ENCODE data around the gene NFE2L3. TPM values are rescaled to one million over a fixed set of nuclear protein-coding genes. Genes with fewer than 3 reads are reported as not detected.

Gene NFE2L3
- total RNA-seq (ENCODE audit: unreplicated experiment) = 2.8 TPM
- long read RNA-seq = 0 reads

- Mint-ChIP-seq H3K27ac (ENCODE audit: unreplicated experiment) (peak within 1 kb of the TSS; percentile 64), H3K27me3 (ENCODE audit: unreplicated experiment) (peaks cover 19% of the 10 kb centered on the region), H3K36me3 (ENCODE audit: low read depth, unreplicated experiment) (peaks cover 9% of the 10 kb centered on the region), H3K4me1 (ENCODE audit: unreplicated experiment) (peaks cover 33% of the 10 kb centered on the region), H3K4me3 (ENCODE audit: unreplicated experiment) (peak within 1 kb of the TSS; percentile 89), H3K9me3 (ENCODE audit: unreplicated experiment) (peaks cover 8% of the 10 kb centered on the region)
- DNase-seq (ENCODE audit: low spot score) = peak; percentile 68
- TF ChIP-seq CTCF (IDR thresholded peaks at IDR 0.05; ENCODE audit: unreplicated experiment) = no peak
These were observed at the start of gene NFE2L3 for GRCh38 chr7:26151953-26152781. TSS of gene NFE2L3 (plus strand) at chr7:26152198. CDS start at chr7:26152499, 301 bp downstream.

- TF ChIP-seq CTCF (IDR thresholded peaks at IDR 0.05; ENCODE audit: unreplicated experiment) = no peak
- Mint-ChIP-seq H3K9me3 (ENCODE audit: unreplicated experiment) (no peaks in the 10 kb centered on the region), H3K4me1 (ENCODE audit: unreplicated experiment) (peaks cover 16% of the 10 kb centered on the region), H3K27ac (ENCODE audit: unreplicated experiment) (no peak overlapping the region), H3K4me3 (ENCODE audit: unreplicated experiment) (no peak overlapping the region), H3K27me3 (ENCODE audit: unreplicated experiment) (no peaks in the 10 kb centered on the region), H3K36me3 (ENCODE audit: low read depth, unreplicated experiment) (no peaks in the 10 kb centered on the region)
- no peak for DNase-seq (ENCODE audit: low spot score)
These were observed 48.4 kb upstream of the NFE2L3 start for GRCh38 chr7:26103596-26103995.

- no peaks in the 10 kb centered on the region for H3K27me3 Mint-ChIP-seq (ENCODE audit: unreplicated experiment)
- H3K27ac Mint-ChIP-seq (ENCODE audit: unreplicated experiment) = no peak overlapping the region
- no peak for TF ChIP-seq CTCF (IDR thresholded peaks at IDR 0.05; ENCODE audit: unreplicated experiment)
- H3K36me3 Mint-ChIP-seq (ENCODE audit: low read depth, unreplicated experiment) = no peaks in the 10 kb centered on the region
- no peak for DNase-seq (ENCODE audit: low spot score)
- H3K4me1 Mint-ChIP-seq (ENCODE audit: unreplicated experiment) = peaks cover 16% of the 10 kb centered on the region
- H3K9me3 Mint-ChIP-seq (ENCODE audit: unreplicated experiment) = no peaks in the 10 kb centered on the region
- H3K4me3 Mint-ChIP-seq (ENCODE audit: unreplicated experiment) = no peak overlapping the region
These were observed 46.8 kb upstream of the NFE2L3 start for GRCh38 chr7:26105236-26105635.

GRCh38 chr7:26105931-26106330 lies 46.1 kb upstream of the NFE2L3 start:
- Mint-ChIP-seq H3K27me3 (ENCODE audit: unreplicated experiment) (no peaks in the 10 kb centered on the region), H3K4me1 (ENCODE audit: unreplicated experiment) (peaks cover 12% of the 10 kb centered on the region), H3K36me3 (ENCODE audit: low read depth, unreplicated experiment) (no peaks in the 10 kb centered on the region), H3K27ac (ENCODE audit: unreplicated experiment) (no peak overlapping the region), H3K9me3 (ENCODE audit: unreplicated experiment) (no peaks in the 10 kb centered on the region), H3K4me3 (ENCODE audit: unreplicated experiment) (no peak overlapping the region)
- DNase-seq (ENCODE audit: low spot score) = no peak
- no peak for TF ChIP-seq CTCF (IDR thresholded peaks at IDR 0.05; ENCODE audit: unreplicated experiment)

- Mint-ChIP-seq H3K4me3 (ENCODE audit: unreplicated experiment) (no peak overlapping the region), H3K36me3 (ENCODE audit: low read depth, unreplicated experiment) (no peaks in the 10 kb centered on the region), H3K27ac (ENCODE audit: unreplicated experiment) (no peak overlapping the region), H3K9me3 (ENCODE audit: unreplicated experiment) (no peaks in the 10 kb centered on the region), H3K4me1 (ENCODE audit: unreplicated experiment) (peaks cover 10% of the 10 kb centered on the region), H3K27me3 (ENCODE audit: unreplicated experiment) (no peaks in the 10 kb centered on the region)
- DNase-seq (ENCODE audit: low spot score) = no peak
- TF ChIP-seq CTCF (IDR thresholded peaks at IDR 0.05; ENCODE audit: unreplicated experiment) = no peak
These were observed 39.7 kb upstream of the NFE2L3 start for GRCh38 chr7:26112203-26112740.
